Glutamatergic neuron (in vitro differentiated cells): ENCODE results near the gene TP63. TPM values are rescaled to one million over a fixed set of nuclear protein-coding genes. Genes with fewer than 3 reads are reported as not detected.

Experiments
- DNase-seq: peaks from one replicate; pipeline ENCODE4 v3.0.0; 2022
- H3K27ac Mint-ChIP-seq: one replicate; pipeline ENCODE4 v1.8.0; 2020; ENCODE audit warnings: mild to moderate bottlenecking, mixed read lengths, inconsistent platforms; ENCODE audit not compliant: unreplicated experiment
- H3K27me3 Mint-ChIP-seq: one replicate; pipeline ENCODE4 v1.8.0; 2020; ENCODE audit warnings: mild to moderate bottlenecking, moderate library complexity, mixed read lengths, inconsistent platforms; ENCODE audit not compliant: unreplicated experiment
- H3K36me3 Mint-ChIP-seq: one replicate; pipeline ENCODE4 v1.8.0; 2020; ENCODE audit warnings: mild to moderate bottlenecking, mixed read lengths, inconsistent platforms; ENCODE audit not compliant: unreplicated experiment
- H3K4me1 Mint-ChIP-seq: one replicate; pipeline ENCODE4 v1.8.0; 2020; ENCODE audit warnings: mild to moderate bottlenecking, low read depth, mixed read lengths, inconsistent platforms; ENCODE audit not compliant: unreplicated experiment
- H3K4me3 Mint-ChIP-seq: one replicate; pipeline ENCODE4 v1.8.0; 2020; ENCODE audit warnings: mild to moderate bottlenecking, mixed read lengths, inconsistent platforms; ENCODE audit not compliant: unreplicated experiment
- H3K9me3 Mint-ChIP-seq: one replicate; pipeline ENCODE4 v1.8.0; 2020; ENCODE audit warnings: mild to moderate bottlenecking, moderate library complexity, mixed read lengths, inconsistent platforms; ENCODE audit not compliant: unreplicated experiment
- CTCF ChIP-seq: fragments of 200-600 bp; sonication (generic); IDR thresholded peaks from one replicate; pipeline ENCODE4 v1.5.0; 2021; ENCODE audit not compliant: partially characterized antibody, unreplicated experiment
- long read RNA-seq: library from polyadenylated mRNA; unstranded; transcript quantifications from one replicate; pipeline ENCODE4 v2.0.0, GENCODE V29; 2020; ENCODE audit not compliant: unreplicated experiment
- total RNA-seq: library from RNA; stranded (reverse); fragmentation: NEBNext Ultra II Directional; extraction: Animal tissue kit (Norgen Biotek cat#: 25700); gene quantifications from one replicate; pipeline ENCODE4 v1.2.1, GENCODE V29; 2021; ENCODE audit not compliant: unreplicated experiment

TP63 gene
- not detected for total RNA-seq
- long read RNA-seq, partial matches to known transcripts: 0 of 1 reads
- long read RNA-seq, other reads (novel, unspliced or antisense): 1 of 1 reads

DNA sequence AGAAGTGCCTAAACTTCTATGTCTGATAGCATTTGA lies at the start of gene TP63:
Gene TP63 (plus strand): TSS at position 17 of the 36 bp plus-strand sequence. CDS start 127 bp downstream, outside the sequence.
- H3K9me3 Mint-ChIP-seq: no peaks in the 10 kb centered on the region
- no peak within 1 kb of the TSS for H3K4me3 Mint-ChIP-seq
- H3K4me1 Mint-ChIP-seq: peaks cover 1% of the 10 kb centered on the region
- TF ChIP-seq CTCF: no peak
- no peak within 1 kb of the TSS for H3K27ac Mint-ChIP-seq
- H3K36me3 Mint-ChIP-seq: no peaks in the 10 kb centered on the region
- no peaks in the 10 kb centered on the region for H3K27me3 Mint-ChIP-seq
- no peak for DNase-seq

DNA sequence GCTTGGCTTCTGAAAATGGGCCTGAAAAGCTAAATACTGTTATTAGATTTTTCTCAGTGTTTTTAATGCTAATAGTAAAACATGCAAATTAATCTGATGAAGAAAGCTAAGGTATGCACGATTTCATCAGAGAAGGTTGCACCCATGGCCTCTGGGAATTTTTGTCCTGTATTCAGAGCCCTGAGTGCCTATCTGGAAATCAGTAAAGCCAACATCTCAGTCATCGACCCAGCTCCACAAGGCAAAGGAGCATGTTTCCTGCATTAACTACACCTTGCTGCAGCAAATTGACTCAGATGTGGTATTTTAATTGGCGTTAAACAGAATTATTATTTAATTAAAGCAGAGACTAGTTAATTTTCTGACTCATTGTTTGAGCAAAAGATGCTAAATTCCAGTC lies 49.0 kb upstream of the TP63 start:
- TF ChIP-seq CTCF: no peak
- Mint-ChIP-seq H3K27ac (no peak overlapping the region), H3K9me3 (no peaks in the 10 kb centered on the region), H3K4me3 (no peak overlapping the region), H3K27me3 (no peaks in the 10 kb centered on the region), H3K36me3 (no peaks in the 10 kb centered on the region), H3K4me1 (no peaks in the 10 kb centered on the region)
- DNase-seq: no peak

DNA sequence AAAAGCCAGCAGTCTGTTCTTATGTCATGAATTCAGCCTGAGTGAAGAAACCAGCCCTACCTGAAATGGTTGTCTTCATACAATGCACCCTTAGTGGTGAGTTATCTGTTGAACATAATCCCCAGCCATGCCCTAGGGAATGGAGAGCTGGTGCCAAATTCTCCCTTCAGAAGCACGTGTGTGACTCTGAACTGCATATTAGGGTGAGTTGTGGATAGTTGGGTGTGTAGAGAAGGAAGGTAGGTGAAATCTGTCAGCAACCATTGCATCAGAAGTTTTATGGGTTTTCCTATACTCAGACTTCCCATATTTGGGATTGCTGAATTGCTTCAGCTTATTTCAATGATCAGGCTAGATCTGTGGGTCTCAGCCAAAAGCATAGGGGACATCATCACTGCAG lies 46.5 kb upstream of the TP63 start:
- Mint-ChIP-seq H3K27ac (no peak overlapping the region), H3K4me3 (no peak overlapping the region), H3K27me3 (no peaks in the 10 kb centered on the region), H3K4me1 (no peaks in the 10 kb centered on the region), H3K36me3 (no peaks in the 10 kb centered on the region), H3K9me3 (no peaks in the 10 kb centered on the region)
- no peak for TF ChIP-seq CTCF
- DNase-seq: no peak

GRCh38 chr3:189586941-189587663 lies 44.1 kb upstream of the TP63 start:
- Mint-ChIP-seq H3K27ac (no peak overlapping the region), H3K4me3 (no peak overlapping the region), H3K4me1 (no peaks in the 10 kb centered on the region), H3K27me3 (no peaks in the 10 kb centered on the region), H3K36me3 (no peaks in the 10 kb centered on the region), H3K9me3 (no peaks in the 10 kb centered on the region)
- DNase-seq: no peak
- no peak for TF ChIP-seq CTCF

GRCh38 chr3:189587664-189588040 lies 43.5 kb upstream of the TP63 start:
- DNase-seq: no peak
- no peak overlapping the region for H3K27ac Mint-ChIP-seq
- H3K9me3 Mint-ChIP-seq: no peaks in the 10 kb centered on the region
- H3K36me3 Mint-ChIP-seq: no peaks in the 10 kb centered on the region
- no peak for TF ChIP-seq CTCF
- H3K4me3 Mint-ChIP-seq: no peak overlapping the region
- no peaks in the 10 kb centered on the region for H3K4me1 Mint-ChIP-seq
- no peaks in the 10 kb centered on the region for H3K27me3 Mint-ChIP-seq
